Hepatocyte (in vitro differentiated cells): ENCODE results near the gene XRCC4.

Experiments
- EZH2phosphoT487 ChIP-seq: fragments of 200-600 bp; sonication (generic); IDR thresholded peaks from one replicate; pipeline ENCODE4 v1.6.1; 2018; ENCODE audit warnings: antibody characterized with exemption, mild to moderate bottlenecking, low read depth, moderate library complexity; ENCODE audit not compliant: unreplicated experiment, severe bottlenecking
- TF ChIP-seq, protein P1 (sequence below): fragments of 200-600 bp; sonication (generic); IDR thresholded peaks from 2 replicates; pipeline ENCODE4 v1.5.1; 2016; ENCODE audit warnings: antibody characterized with exemption, mild to moderate bottlenecking; ENCODE audit not compliant: poor library complexity

DNA sequence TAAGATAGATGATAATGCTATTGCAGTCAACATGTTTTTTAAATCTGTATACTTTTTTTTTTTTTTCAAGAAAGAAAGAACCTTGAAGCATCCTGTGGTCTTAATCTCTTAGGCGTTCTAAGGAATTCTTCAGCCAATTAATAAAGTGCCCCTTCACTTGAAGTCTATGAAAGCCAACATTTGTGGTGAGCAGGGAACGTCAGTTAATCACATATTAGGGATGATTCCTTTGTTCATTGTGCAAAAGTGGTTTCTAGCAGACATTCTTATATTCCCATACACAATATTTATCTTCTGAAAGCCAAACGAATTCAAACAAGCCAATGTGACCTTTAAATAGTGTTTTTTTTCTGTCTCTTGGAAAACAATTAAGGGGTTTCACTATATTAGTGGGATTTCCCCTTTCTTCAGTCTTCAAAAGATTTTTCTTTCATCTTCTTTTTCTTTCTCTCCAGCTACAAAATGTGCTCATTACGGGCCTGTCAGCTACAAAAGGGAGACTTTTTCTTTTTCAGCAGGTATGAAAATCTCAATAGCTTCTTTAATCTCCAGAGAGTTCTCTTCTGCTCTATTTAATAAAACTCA, 40.3 kb upstream of the XRCC4 start:
- TF ChIP-seq, protein P1, sequence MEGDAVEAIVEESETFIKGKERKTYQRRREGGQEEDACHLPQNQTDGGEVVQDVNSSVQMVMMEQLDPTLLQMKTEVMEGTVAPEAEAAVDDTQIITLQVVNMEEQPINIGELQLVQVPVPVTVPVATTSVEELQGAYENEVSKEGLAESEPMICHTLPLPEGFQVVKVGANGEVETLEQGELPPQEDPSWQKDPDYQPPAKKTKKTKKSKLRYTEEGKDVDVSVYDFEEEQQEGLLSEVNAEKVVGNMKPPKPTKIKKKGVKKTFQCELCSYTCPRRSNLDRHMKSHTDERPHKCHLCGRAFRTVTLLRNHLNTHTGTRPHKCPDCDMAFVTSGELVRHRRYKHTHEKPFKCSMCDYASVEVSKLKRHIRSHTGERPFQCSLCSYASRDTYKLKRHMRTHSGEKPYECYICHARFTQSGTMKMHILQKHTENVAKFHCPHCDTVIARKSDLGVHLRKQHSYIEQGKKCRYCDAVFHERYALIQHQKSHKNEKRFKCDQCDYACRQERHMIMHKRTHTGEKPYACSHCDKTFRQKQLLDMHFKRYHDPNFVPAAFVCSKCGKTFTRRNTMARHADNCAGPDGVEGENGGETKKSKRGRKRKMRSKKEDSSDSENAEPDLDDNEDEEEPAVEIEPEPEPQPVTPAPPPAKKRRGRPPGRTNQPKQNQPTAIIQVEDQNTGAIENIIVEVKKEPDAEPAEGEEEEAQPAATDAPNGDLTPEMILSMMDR: no peak
- no peak for TF ChIP-seq EZH2phosphoT487
